Endothelial cell of umbilical vein (primary cell): ENCODE measurements around the gene VLDLR.
A peak's percentile ranks its signal among the peaks of the same experiment; 100 is the strongest.

Experiments used
- EZH2 ChIP-seq: IDR thresholded peaks from 2 replicates; pipeline ENCODE4 v1.6.1; 2012; ENCODE audit warnings: borderline replicate concordance, low read depth, mild to moderate bottlenecking, moderate library complexity, low read length, inconsistent platforms; ENCODE audit not compliant: severe bottlenecking
- FOS ChIP-seq: IDR thresholded peaks from 2 replicates; pipeline ENCODE4 v1.6.1; 2011; ENCODE audit warnings: mild to moderate bottlenecking, low read length, moderate library complexity, borderline replicate concordance; ENCODE audit not compliant: insufficient read depth
- MYC ChIP-seq: IDR thresholded peaks from one replicate; pipeline ENCODE4 v1.6.1; 2011; ENCODE audit warnings: mild to moderate bottlenecking, low read depth, low read length
- POLR2A ChIP-seq: IDR thresholded peaks from 2 replicates; pipeline ENCODE4 v1.6.1; 2012; ENCODE audit warnings: low read depth, mild to moderate bottlenecking, control low read depth, low read length
- POLR2AphosphoS5 ChIP-seq: IDR thresholded peaks from 2 replicates; pipeline ENCODE4 v1.6.1; 2012; ENCODE audit warnings: low read depth, mild to moderate bottlenecking, control low read depth, low read length, moderate library complexity; ENCODE audit not compliant: insufficient read depth
- TF ChIP-seq, protein P1 (sequence below), 2 donors: IDR thresholded peaks; 1 replicate in 1 of 2; 2 replicates in 1 of 2; pipeline ENCODE4 v1.5.1; 2011; ENCODE audit warnings: low read length in 2 of 2, mild to moderate bottlenecking in 2 of 2, moderate library complexity in 2 of 2, control low read depth in 1 of 2, inconsistent platforms in 1 of 2, low read depth in 1 of 2; ENCODE audit not compliant: insufficient read depth in 1 of 2; ENCODE audit errors: extremely low read depth in 1 of 2
- TF ChIP-seq, protein P2 (sequence below): IDR thresholded peaks from 2 replicates; pipeline ENCODE4 v1.6.1; 2011; ENCODE audit not compliant: insufficient read depth, insufficient read length

DNA sequence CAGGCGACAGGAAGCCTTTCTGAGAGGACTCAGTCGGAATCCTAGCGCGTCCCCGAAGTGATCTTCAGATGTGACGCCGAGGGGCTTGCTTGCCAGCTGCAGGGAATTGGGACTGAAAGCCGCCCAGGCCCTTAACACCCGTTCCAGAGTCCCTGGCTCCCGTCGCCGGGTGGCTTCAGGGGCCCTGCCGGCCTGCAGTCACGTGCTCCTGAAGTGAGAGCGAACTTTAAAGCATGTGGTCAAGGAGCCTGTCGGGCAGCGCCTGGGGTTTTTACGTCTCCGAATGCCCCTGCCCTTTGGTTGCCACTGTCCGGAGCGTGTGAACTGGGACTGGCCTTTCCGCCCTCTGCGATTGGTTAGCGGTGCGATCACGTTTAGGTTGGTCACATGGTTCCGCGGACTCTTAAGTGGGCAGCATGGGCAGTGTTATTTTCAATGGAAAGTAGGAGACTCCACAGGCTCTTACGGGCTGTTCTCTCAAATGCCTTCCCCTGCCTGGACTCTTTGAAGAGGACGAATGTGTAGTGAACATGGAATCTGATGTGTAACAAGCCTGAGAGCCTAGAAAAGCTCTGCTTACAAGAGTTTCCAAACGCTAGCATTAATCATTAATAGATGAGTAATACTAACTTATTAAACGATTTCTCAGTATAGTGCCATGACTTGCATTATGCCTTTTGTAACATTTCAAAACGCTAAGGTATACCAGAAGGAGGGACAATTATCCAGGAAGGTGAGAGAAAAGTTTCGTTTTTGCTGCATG is 1.9 kb downstream of the VLDLR start:
- TF ChIP-seq POLR2AphosphoS5 (no peak), MYC (no peak), POLR2A (no peak), FOS (no peak), EZH2 (no peak)
- TF ChIP-seq, protein P1, sequence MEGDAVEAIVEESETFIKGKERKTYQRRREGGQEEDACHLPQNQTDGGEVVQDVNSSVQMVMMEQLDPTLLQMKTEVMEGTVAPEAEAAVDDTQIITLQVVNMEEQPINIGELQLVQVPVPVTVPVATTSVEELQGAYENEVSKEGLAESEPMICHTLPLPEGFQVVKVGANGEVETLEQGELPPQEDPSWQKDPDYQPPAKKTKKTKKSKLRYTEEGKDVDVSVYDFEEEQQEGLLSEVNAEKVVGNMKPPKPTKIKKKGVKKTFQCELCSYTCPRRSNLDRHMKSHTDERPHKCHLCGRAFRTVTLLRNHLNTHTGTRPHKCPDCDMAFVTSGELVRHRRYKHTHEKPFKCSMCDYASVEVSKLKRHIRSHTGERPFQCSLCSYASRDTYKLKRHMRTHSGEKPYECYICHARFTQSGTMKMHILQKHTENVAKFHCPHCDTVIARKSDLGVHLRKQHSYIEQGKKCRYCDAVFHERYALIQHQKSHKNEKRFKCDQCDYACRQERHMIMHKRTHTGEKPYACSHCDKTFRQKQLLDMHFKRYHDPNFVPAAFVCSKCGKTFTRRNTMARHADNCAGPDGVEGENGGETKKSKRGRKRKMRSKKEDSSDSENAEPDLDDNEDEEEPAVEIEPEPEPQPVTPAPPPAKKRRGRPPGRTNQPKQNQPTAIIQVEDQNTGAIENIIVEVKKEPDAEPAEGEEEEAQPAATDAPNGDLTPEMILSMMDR (IDR thresholded peaks at IDR 0.05; ENCODE audit: extremely low read depth in 1 of 2, insufficient read depth in 1 of 2, low read depth in 1 of 2, low read length in 2 of 2) = no peak
- TF ChIP-seq, protein P2, sequence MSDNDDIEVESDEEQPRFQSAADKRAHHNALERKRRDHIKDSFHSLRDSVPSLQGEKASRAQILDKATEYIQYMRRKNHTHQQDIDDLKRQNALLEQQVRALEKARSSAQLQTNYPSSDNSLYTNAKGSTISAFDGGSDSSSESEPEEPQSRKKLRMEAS = peak; percentile 70
